ENCODE measurements around the gene SGCA.

SGCA gene

DNA sequence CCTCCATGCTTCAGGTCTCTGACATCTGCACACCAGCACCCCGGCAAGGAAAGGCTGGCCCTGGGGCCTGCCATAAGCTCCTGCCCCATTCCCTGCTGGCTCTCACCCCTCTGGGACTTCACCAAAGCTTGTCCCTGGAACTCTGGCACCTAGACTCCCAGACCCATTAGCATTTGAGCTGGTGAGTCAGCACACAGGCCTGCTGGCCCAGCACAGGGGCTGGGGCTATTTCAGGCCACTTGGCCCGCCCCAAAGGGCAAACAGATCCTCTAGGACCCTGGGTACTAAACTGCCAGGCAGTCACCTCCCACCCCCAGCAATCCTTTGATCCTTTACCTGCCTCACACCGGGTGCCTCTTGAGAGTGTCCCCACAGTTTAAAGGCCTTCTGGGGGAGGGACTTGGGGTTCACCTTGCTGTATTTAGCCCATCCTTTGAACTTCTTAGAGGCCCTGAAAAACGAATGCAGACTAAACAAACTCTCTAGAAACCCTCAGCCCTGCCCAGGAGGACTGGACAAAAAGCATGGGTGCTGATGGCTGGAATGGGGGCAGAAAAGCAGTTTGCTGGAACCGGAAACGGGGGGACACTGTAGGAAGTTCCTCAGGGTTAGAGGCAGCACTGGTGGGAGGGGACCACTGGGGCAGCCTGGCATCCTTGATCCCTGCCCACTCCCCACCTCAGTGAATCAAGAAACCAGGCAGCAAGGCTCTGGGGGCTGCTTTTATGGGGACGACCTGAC, 32.6 kb upstream of the SGCA start:
- intact Hi-C loops (cut with DNase I), result loop anchor here (10.0 kb wide), 1 partner anchor 162 kb away; no protein-coding TSS in a partner anchor
- peak in 1 of 10 donors; percentile 85 for DNase-seq

DNA sequence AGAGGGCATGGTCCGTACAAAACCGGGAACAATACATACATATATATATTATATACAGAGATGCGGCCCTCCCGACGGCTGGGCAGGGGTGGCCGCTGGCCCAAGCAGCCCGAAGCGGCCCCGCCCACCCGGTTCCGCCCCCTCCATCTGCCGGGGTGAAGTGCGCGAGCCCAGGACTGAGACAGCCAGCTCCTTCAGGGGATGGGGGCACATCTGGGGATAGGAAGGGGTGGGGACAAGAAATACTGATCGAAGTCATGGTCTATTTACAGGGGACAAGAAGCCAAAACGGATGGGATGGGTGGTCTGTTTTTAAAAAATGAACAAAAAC, 32.1 kb upstream of the SGCA start:
- no peak for DNase-seq
- intact Hi-C loops (cut with DNase I), result loop anchor here (10.0 kb wide), 1 partner anchor 161 kb away; no protein-coding TSS in a partner anchor

DNA sequence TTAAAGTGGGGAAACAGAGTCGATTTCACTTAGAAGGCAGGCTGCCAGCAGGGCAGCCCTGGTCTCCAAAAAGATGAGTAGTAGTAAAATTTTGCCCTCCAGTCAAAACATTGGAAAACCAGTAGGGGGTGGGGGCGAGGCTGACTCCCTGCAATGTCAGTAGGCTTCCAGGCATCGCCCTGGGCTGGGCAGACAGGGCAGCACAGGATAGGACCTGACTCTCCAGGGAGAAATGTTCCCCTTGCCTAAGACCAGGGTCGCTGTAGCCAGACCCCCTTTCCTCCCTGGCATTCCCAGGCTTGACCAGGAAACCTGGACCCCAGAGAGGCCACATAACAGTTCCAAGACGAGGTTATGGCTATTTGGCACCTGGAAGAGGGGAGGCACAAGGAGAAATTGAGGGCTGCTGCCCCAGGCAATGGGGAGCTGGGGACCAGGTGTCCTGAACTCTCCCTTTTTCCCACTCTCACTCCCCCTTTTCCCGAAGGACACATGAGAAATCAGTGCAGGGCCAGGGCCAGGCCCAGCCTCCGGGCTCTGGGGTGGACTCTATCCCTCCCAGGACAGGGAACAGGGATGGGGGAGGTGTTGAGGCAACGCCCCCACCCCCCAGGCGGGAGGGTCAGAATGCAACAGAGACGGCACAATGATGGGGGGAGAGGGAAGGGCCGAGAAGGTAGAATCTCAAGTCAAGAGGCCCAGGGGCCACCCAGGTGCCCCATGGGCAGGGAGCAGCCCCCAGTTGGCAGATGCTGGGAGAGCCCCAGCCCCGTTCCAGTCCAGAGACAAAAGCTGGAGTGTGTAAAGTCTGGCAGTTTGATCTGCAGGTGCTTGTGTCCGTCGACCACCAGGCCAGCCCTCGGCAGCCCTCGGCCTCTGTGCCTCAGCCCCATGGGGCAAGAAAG, 31.3 kb upstream of the SGCA start:
- intact Hi-C loops (cut with DNase I), result loop anchor here (10.0 kb wide), 1 partner anchor 160 kb away; no protein-coding TSS in a partner anchor
- DNase-seq, result peak in 1 of 10 donors; percentile 61

DNA sequence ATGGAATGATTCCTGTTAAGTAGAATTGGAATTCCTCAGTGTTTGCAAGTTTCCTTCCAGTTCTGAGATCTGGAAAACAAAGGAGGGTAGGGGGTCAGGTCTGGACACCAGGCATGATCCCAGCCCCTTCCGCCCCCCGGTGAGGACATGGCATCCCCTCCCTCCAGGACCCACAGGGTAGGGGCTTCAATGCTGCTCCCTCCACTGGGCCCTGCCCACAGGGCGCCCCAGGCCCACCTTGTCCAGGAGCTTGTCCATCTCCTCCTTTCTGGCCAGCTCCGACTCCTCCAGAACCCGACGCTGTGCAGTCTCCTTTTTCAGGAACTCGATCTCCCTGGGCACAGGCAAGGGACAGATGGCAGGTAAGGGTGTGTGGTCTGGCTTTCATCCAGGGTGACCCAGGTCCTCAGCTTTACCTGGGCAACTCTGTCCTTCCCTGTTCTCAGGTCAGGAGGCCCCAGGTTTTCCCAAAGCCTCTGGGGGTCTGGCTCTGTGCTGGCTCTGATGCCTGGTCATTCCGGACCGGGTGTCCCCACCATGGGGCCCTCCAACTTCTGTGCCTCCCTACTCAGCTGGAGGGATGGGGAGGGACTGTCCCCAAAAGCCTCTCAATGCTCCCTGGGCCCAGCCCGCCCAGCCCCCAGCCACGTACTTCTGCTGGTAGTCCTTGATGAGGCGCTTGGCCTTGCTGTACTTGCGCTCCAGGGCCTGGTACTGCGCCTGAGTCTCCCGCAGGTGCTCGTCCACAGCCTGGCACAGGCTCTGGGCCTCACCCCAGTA, 30.3 kb upstream of the SGCA start:
- no peak for DNase-seq
- intact Hi-C loops (cut with DNase I), result loop anchor here (10.0 kb wide), 1 partner anchor 159 kb away; no protein-coding TSS in a partner anchor

DNA sequence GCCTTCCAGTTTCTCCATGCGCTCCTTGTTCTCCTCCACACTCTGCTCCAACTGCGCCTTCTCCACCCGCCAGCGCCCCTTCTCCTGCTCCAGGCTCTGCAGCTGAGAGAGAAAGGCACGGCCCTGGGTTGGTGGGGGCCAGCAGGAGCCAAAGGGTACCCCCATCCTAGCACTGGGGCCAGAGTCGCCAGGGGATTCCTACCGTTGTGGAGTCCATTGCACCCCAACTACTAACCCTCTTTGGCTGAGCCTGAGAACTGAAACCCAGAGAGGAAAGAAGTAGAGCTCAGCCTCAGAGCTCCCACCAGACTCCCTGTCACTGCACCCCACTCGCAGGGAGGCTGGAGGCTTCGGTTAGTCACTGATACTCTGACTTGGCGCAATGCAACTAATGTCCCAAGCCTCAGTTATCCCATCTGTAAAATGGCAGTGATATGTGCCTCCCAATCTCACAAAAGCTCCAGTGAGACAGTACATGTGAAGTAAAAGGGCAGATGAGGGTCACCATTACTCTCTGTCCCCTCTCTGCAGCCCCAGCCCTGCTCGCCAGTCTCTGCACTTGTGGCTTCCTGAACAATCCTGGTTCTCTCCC, 29.6 kb upstream of the SGCA start:
- no peak for DNase-seq
- intact Hi-C loops (cut with DNase I), result loop anchor here (10.0 kb wide), 1 partner anchor 159 kb away; no protein-coding TSS in a partner anchor

DNA sequence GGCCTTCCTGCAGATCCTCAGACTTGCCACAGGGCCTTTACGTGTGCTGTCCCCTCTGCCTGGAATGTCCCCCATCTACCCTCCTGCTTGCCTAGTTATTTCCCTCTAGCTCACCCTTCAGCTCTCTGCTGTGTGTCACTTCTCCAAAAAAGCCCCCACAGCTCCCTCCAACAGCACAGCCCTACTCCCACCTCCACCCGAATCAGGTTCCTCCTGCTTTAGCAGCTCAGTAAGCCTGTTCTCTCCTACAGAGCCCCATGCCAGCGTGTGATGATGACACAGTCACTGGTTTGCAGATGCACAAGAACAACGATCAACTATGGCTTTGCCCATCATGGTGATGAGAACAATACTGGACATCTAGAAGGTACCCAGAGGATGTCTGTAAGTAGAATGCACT, 28.8 kb upstream of the SGCA start:
- intact Hi-C loops (cut with DNase I), result loop anchor here (10.0 kb wide), 1 partner anchor 158 kb away; no protein-coding TSS in a partner anchor
- peak in 2 of 10 donors; percentile 62 to 87 for DNase-seq

DNA sequence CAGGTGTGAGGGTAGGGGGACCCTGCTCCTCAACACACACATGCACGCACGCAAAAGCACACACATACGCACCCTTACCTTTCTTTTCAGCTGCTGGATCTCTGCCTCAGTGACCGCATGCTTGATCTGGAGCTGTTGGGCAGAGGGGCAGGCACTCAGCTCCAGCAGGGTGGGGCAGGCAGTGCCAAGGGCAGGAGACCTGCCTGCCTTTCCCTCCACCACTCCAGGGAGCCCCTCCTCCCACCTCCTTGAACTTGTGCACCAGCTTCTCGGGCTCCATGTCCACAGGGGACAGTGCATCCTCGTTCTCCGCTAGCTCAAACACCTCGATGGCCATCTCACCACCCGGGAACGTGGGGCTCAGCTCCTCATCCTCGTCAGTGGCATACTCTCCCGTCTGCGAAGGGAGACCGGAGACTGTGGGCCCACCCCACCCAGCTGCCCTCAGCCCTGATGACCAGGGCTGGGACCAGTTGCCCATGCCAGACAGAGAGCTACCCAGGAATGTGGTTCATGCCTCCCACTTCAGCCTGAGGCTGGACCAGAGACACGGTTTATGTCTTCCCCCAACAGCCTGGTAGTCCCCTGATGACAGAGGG, 26.5 kb upstream of the SGCA start:
- intact Hi-C loops (cut with DNase I), result loop anchor here (10.0 kb wide), 1 partner anchor 156 kb away; no protein-coding TSS in a partner anchor
- DNase-seq, result peak in 2 of 10 donors; percentile 25 to 31

DNA sequence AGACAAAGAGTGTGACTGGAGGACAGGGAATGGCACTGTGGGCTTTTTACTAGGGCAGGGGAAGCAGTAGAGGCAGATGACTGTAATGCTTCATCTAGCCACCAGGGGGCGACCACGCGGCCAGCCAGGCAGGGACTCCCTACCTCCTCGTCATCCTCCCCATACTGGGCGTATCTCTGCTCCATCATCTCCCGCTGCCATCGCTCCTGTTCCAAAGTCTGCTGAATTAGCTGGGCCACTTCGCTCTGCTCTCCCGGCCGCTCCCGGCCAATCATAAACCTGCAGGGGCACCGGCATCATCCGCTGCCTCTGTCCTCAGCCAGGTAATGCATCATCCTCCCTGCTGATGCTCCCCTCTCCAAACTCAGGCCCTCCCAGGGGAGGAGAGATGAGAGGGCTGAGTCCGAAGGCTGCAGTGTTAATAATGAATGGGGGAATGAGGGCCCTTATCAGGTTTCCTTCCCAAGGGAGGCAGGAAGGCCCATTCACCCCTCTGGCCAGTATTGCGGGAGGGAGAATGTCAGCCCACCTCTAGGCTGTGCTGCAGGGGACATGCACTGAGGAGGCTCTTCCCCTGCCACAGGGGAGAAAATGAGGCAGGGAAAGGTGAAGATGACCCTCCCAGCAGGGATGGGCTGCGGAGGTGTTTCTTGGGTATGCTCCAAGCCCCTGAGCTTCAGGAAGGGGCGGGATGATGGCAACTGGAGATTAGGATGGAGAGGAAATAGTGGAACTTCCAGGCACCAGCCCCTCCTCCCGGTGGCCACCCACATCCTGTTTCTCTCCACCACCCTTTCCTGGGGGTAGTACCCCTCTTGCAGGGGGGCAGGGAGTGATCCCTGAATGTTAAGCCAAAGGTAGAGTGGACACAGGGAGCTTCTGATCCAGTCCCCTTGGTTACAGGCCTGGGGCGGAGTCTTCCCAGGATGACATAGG, 25.6 kb upstream of the SGCA start:
- intact Hi-C loops (cut with DNase I), result loop anchor here (1.0 to 10.0 kb wide), 2 partner anchors 21 to 155 kb away; no protein-coding TSS in a partner anchor

DNA sequence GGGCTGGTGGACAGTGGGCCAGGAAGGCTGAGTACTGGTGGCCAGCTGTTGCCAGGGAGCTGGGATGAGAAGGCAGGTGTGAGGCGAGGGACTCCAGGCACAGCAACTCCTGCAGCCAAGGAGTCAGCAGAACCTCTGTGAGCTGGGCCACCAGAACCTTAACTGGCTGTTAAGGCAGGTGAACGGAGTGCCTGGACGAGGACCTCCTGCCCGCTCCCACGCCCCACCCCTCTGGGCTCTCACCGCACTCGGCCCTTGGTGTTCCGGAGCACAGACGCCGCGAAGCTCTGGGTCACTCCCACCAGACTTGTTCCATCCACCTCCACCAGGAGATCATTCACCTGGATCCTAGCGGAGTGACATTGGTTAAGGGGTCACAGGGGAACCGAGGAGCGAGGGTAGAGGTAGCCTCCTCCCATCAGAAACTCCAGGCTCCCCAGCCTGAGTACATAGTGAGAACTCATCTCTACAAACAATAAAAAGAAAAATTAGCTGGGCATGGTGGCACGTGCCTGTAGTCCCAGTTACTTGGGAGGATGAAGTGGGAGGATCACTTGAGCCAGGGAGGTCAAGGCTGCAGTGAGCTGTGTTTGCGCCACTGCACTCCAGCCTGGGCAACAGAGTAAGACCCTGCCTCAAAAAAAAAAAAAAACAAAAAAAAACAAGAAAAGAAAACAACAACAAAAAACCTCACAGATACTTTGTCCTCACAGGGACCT, 24.6 kb upstream of the SGCA start:
- intact Hi-C loops (cut with DNase I), result no loop called here
- peak in 2 of 10 donors; percentile 55 to 62 for DNase-seq

More for the DNA sequence above, 25.6 kb upstream of the SGCA start:
- peak in 9 of 10 donors; percentile 66 to 97 (median 84) for DNase-seq

DNA sequence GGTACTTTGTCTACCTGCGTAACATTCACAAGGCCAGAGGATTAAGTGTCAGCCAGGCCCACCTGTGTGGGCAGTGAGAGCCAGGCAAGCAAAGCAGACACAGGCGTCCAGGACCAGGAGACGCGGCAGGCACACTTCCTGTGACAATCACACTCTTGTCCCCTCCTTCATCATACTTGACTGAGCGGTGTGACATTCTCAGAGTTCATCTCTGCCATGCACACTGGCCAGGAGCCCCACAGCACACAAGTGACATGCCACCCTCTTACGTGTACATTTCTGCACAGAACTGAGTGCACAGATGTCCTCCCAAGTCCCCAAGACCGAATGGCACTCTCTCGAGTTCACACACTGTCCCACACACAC, 24.1 kb upstream of the SGCA start:
- intact Hi-C loops (cut with DNase I), result no loop called here

DNA sequence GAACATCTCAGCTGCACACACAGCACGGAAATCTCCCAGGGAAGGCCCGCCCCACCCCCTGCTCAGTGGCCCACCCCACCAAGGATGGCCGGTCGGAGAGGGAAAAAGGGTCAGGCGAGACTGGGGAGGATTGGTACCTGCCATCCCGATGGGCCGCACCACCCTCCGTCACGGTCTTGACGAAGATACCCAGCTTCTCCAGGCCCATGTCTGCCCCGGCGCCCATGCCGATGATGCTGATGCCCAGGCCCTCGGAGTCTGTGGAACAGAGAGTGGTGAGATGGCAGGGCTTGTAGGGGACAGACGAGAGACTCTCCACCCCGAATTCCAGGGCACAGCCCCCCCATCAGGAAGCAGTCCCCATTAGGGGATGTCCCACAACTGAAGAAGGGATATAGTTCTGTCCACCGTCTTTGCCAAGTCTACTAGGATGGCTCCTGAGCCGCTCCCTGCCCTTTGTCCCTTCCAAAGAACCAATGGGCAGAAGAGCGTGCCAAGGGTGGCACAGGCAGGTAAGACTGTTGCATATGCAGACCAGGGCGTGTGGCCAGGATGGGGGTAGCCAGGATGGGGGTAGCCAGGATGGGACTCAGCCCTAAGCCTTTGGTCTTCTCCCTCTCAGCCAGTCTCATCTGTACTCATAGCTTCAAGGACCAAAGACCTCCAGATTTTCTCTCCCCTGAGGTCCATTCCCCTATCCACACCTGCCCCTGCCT, 22.2 kb upstream of the SGCA start:
- peak in 3 of 10 donors; percentile 58 to 78 (median 66) for DNase-seq
- intact Hi-C loops (cut with DNase I), result no loop called here

More for the DNA sequence above, 24.1 kb upstream of the SGCA start:
- peak in 2 of 10 donors; percentile 19 to 52 for DNase-seq

DNA sequence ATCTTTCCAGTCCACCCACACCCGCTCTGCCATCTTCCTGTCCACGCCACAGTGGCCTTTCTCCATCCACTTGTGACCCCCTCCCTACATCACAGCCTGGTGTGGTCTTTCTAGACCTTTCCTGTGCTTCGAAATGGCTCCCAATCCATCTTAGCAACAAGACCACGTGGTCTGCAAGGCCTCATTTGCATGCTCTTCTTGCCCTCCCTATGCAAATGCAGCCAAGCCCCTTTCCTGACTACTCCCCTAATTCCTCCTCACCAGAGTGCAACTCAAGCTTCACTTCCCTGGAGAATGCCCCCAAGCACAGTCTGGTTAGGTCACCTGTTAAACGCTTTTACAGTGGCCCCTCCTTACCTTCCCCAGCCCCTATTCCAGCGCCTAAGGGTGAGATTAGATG, 21.4 kb upstream of the SGCA start:
- intact Hi-C loops (cut with DNase I), result no loop called here

DNA sequence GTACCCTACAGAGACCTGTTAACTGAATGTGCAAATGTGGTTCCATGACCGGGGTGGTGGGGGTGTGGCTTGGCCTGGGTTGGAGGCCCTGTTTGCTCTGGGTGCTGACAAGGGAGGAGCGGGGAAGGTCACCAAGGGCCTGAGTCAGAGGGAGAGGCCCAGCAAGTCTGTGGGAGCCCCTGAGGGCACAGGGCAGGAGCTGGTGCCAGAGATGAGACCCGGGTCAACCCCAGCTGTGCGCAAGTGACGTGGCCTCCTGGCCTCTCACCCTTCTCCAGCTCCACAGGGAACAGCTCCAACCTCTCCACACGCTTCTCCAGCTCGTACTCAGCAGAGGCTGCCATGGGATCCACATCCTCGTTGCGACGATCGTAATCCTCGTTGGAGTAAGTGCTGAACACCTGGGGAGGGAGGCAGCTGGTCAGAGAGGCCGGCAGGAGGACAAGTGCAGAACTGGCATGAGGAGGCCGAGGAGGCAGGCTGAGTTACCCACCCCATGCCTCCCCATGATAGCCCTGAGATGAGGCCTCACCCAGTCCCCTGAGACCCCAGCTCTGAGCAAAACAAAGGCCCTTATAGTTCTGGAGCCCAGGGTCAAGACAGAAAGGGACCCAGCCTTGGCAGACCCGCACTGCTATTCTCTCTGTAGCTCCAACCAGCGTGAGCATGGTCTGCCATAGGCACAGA, 20.8 kb upstream of the SGCA start:
- peak in 2 of 10 donors; percentile 41 to 75 for DNase-seq
- intact Hi-C loops (cut with DNase I), result no loop called here

More for the DNA sequence above, 21.4 kb upstream of the SGCA start:
- peak in 1 of 10 donors; percentile 21 for DNase-seq

DNA sequence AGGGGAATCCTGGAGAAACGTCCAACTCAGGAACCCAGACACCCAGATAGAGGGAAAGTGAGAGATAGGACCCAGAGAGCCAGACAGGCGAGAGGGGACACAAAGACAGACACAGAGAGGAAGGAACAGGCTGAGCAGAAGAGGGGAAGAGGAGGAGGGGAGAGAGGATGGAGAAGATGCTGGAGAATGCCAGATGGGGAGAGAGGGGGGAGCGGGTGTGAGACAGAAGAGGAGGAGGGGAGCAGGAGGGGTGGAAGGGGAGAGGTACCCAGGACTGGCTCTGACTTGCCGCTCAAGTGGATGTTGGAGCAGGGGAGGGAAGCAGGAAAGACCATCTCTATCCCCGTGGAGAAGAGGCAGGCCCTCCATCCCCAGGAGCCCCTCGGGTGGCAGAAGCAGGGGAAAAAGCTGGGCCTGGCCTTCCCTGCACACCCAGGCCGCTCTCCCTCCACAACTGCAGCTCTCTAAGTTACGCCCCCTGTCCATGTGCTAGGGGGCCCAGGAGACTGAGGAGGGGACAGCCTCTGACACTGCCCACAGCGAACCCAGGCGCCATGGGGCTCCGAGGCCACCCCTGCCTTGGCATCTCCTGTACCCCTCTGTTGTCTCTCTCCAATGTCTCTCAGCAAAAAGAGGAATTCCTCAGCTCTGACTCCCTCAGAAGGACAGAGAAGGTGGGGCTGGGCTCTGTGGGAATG, 20.1 kb upstream of the SGCA start:
- peak in 1 of 10 donors; percentile 51 for DNase-seq
- intact Hi-C loops (cut with DNase I), result no loop called here

DNA sequence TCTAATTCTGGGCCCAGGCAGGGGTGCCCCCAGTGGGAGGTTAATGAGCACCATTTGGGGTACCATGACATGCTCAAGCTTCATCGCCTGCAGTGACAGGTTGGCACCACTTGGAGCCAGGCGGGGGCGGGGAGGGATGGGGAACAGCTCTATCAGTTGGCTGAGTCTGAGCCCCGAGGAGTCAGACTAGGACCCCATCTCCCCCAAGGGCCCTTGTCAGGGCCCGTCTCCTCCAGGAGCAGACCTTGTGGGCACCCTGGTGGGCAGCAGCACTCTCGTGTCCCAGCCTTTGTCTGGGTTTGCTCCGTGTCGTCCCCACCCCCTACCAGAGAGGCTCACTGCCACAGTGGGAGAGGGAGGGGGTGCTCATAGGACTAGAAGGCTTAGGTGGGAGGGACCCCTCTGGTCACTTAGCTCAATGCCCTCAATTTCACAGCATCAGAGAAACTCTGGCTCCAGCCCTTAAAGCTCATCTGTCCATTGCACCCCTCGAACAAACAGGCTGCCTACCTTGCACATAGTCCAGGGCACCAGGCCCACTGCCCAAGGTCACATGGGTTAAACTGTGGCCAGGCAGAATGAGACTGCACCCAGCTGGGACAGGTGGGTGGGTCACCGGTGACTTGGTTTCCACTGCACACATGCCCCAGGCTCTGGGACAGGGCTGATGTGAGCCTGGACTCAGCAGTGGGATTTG, 19.4 kb upstream of the SGCA start:
- intact Hi-C loops (cut with DNase I), result no loop called here
- DNase-seq, result peak in 2 of 10 donors; percentile 33 to 49
